Raji (cell line): ENCODE data around the gene RAB12.

ENCODE experiments used
- POLR2A ChIP-seq: IDR thresholded peaks from 2 replicates; pipeline ENCODE4 v1.6.1; 2011; ENCODE audit warnings: low read depth, low read length, control low read depth; ENCODE audit not compliant: insufficient read depth

RAB12 gene

GRCh38 chr18:8686611-8687010, 77.4 kb downstream of the RAB12 start:
- no peak for TF ChIP-seq POLR2A

GRCh38 chr18:8688216-8688800, 79.1 kb downstream of the RAB12 start:
- TF ChIP-seq POLR2A: no peak

GRCh38 chr18:8688816-8689215, 79.6 kb downstream of the RAB12 start:
- TF ChIP-seq POLR2A: no peak
